ENCODE measurements around the gene DCTPP1.

- TF ChIP-seq, protein P1, sequence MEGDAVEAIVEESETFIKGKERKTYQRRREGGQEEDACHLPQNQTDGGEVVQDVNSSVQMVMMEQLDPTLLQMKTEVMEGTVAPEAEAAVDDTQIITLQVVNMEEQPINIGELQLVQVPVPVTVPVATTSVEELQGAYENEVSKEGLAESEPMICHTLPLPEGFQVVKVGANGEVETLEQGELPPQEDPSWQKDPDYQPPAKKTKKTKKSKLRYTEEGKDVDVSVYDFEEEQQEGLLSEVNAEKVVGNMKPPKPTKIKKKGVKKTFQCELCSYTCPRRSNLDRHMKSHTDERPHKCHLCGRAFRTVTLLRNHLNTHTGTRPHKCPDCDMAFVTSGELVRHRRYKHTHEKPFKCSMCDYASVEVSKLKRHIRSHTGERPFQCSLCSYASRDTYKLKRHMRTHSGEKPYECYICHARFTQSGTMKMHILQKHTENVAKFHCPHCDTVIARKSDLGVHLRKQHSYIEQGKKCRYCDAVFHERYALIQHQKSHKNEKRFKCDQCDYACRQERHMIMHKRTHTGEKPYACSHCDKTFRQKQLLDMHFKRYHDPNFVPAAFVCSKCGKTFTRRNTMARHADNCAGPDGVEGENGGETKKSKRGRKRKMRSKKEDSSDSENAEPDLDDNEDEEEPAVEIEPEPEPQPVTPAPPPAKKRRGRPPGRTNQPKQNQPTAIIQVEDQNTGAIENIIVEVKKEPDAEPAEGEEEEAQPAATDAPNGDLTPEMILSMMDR (IDR thresholded peaks at IDR 0.05): no peak
- no peak for TF ChIP-seq ZFX (IDR thresholded peaks at IDR 0.05; ENCODE audit: borderline replicate concordance)
Observed at GRCh38 chr16:30464078-30464477, 34.2 kb upstream of the DCTPP1 start.
